Breast epithelium (tissue), 3 donors: ENCODE data around the gene FOCAD.

ENCODE experiments used
- CTCF ChIP-seq, 3 donors: fragments of 450-650 bp; IDR thresholded peaks; one replicate each; pipeline ENCODE4 v1.5.1; 2016 to 2017; ENCODE audit warnings: antibody characterized with exemption in 3 of 3, mild to moderate bottlenecking in 3 of 3, moderate library complexity in 3 of 3
- POLR2A ChIP-seq: fragments of 450-650 bp; IDR thresholded peaks from one replicate; pipeline ENCODE4 v1.6.1; 2016; ENCODE audit warnings: antibody characterized with exemption, mild to moderate bottlenecking, moderate library complexity
- POLR2AphosphoS5 ChIP-seq, 3 donors: sonication (generic); formaldehyde crosslinking; IDR thresholded peaks; one replicate each; pipeline ENCODE4 v1.6.1; 2017; ENCODE audit warnings: antibody characterized with exemption in 3 of 3

DNA sequence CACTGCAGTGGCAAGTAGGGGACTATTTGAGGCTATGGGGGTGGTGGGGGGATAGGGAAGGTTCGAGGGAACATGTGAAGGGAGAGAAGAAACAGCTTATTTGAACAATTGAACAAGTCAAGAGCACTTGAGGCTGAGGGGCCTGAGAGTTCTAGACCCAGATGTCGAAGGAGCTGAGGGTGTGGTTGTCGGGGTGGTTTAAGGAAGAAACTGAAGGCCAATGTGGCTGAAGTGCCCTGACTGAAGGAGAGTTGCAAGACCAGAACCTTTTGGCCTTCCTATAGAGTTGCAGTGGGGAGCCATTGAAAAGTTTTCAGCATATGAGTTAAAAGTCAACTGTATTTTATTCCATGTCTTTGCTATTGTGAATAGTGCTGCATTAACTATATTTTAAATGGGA is 19.1 kb downstream of the FOCAD start:
- TF ChIP-seq POLR2A (no peak), CTCF (IDR thresholded peaks at IDR 0.05) (no peak), POLR2AphosphoS5 (IDR thresholded peaks at IDR 0.05) (no peak)
